Measurements from ENCODE around the gene JAG2.

JAG2 gene

GRCh38 chr14:105126126-105126980, 42.2 kb downstream of the JAG2 start:
- TF ChIP-seq, protein P1, sequence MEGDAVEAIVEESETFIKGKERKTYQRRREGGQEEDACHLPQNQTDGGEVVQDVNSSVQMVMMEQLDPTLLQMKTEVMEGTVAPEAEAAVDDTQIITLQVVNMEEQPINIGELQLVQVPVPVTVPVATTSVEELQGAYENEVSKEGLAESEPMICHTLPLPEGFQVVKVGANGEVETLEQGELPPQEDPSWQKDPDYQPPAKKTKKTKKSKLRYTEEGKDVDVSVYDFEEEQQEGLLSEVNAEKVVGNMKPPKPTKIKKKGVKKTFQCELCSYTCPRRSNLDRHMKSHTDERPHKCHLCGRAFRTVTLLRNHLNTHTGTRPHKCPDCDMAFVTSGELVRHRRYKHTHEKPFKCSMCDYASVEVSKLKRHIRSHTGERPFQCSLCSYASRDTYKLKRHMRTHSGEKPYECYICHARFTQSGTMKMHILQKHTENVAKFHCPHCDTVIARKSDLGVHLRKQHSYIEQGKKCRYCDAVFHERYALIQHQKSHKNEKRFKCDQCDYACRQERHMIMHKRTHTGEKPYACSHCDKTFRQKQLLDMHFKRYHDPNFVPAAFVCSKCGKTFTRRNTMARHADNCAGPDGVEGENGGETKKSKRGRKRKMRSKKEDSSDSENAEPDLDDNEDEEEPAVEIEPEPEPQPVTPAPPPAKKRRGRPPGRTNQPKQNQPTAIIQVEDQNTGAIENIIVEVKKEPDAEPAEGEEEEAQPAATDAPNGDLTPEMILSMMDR (IDR thresholded peaks at IDR 0.05; ENCODE audit: low read depth, low read length) = no peak
- H3K4me3 ChIP-seq (ENCODE audit: low read depth, low read length) = no peak overlapping the region

GRCh38 chr14:105124823-105125222, 43.8 kb downstream of the JAG2 start:
- TF ChIP-seq, protein P1 (IDR thresholded peaks at IDR 0.05; ENCODE audit: low read depth, low read length) = no peak
- no peak overlapping the region for H3K4me3 ChIP-seq (ENCODE audit: low read depth, low read length)

DNA sequence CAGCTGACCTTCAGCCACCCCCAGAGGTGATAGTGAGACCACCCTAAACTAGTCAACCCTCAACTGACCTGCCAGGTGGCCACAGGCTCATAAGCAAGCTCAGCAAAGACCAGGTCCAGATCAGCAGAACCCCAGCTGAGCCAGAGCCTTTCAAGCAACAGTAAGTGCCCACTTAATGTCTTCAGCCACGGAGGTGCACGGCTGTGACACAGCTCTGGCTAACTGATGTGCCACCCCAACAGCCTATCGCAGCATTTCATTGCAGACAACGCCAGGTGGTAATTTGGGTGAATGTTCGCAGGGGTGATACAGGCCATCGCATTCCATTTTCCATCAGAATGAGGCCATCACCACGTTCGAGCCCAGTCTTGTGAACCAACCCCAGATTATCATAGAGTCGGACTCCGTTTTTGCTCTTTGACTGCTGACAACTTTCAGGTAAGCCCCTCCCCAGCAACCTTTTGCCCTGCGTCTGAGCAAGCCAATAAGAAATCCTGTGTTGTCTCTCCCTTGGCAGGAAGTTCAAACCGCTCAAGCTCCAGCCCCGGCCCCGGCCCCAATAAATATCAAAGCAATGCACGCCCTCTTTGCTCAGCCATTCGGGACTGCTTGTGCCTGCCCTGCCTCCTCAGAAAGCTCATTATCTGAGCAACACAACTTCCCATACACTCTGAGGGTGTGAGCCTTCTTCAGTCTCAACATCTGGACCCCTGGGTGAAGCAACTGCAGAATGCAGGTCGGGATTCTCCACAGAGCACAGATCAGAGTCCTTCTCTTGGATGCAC, 44.4 kb downstream of the JAG2 start:
- no peak overlapping the region for H3K4me3 ChIP-seq (ENCODE audit: low read depth, low read length)
- TF ChIP-seq, protein P1 (IDR thresholded peaks at IDR 0.05; ENCODE audit: low read depth, low read length) = no peak

DNA sequence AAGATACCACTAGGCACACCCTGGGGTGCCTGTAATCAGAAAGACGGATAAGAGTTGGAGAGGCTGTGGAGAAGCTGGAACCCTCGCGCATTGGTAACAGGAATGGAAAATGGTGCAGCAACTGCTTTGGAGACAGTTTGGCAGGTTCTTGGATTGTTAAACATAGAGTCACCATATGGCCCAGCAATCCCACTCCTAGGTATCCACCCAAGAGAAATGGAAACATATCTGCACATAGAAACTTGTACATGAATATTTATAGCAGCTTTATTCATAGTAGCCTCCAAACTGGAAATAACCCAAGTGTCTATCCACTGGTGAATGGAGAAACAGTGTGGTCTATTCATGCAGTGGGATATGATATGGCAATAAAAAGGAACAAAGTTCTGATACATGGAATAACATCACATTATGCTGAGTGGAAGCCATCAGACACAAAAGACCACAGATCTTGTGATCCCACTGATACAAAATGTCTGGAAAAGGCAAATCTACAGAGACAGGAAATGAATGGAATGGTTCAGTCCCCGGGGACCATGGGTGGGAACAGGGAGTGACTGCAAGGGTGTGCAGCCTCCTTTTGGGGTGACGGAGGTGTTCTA, 45.4 kb downstream of the JAG2 start:
- no peak overlapping the region for H3K4me3 ChIP-seq (ENCODE audit: low read depth, low read length)
- TF ChIP-seq, protein P1 (IDR thresholded peaks at IDR 0.05; ENCODE audit: low read depth, low read length) = no peak

GRCh38 chr14:105120056-105120455, 48.5 kb downstream of the JAG2 start:
- H3K4me3 ChIP-seq (ENCODE audit: low read depth, low read length) = no peak overlapping the region
- TF ChIP-seq, protein P1 (IDR thresholded peaks at IDR 0.05; ENCODE audit: low read depth, low read length) = no peak

DNA sequence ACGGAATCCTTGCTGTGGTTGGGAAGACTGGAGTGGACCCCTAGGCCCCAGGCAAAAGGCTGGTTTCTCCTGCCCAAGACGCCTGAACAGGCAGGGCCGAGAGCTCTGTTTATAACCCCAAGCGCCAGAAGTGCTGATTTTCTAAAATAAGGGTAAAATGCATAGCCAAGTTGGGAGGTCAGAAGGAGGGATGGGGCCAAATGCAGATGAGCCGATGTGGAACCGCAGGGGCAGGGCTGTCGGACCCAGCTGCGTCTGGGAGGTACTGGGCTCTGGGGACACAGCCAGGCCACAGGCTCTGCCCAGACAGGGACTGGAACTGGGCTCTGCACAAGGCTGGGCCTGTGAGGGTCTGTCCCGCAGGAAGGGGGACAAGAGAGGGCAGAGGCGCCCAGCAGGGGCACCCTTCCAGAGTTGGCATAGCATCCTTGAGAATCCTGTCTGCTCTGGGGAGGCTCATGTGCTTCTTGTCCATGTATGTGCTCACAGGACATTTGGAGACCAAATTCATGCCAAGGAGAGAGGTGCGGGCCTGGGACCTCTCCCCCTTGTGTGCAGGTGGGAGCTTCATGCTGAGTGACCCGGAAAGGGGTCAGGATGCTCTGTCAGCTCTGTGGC, 49.1 kb downstream of the JAG2 start:
- TF ChIP-seq, protein P1 (IDR thresholded peaks at IDR 0.05; ENCODE audit: low read depth, low read length) = no peak
- no peak overlapping the region for H3K4me3 ChIP-seq (ENCODE audit: low read depth, low read length)
